Hepatocyte (in vitro differentiated cells): ENCODE measurements around the gene TCN1. TPM values are rescaled to one million over a fixed set of nuclear protein-coding genes. Genes with fewer than 3 reads are reported as not detected.

Source experiments
- DNase-seq: peaks from one replicate; pipeline ENCODE4 v3.0.0-alpha.2; 2016; ENCODE audit warnings: low spot score
- H2AFZ ChIP-seq: fragments of 200-600 bp; sonication (generic); 2 replicates; pipeline ENCODE4 v1.6.0; 2016; ENCODE audit warnings: antibody characterized with exemption, mild to moderate bottlenecking
- H3K27ac ChIP-seq: fragments of 200-600 bp; sonication (generic); 2 replicates; pipeline ENCODE4 v1.5.1; 2016; ENCODE audit warnings: mild to moderate bottlenecking
- H3K27me3 ChIP-seq: fragments of 200-600 bp; sonication (generic); 2 replicates; pipeline ENCODE4 v1.6.1; 2016
- H3K36me3 ChIP-seq: fragments of 200-600 bp; sonication (generic); replicated peaks from 2 replicates; pipeline ENCODE4 v1.5.1; 2016; ENCODE audit warnings: low read depth; ENCODE audit not compliant: insufficient read depth
- H3K4me1 ChIP-seq: fragments of 200-600 bp; sonication (generic); 2 replicates; pipeline ENCODE4 v1.5.1; 2016; ENCODE audit warnings: mild to moderate bottlenecking, moderate library complexity; ENCODE audit not compliant: insufficient read depth
- H3K4me2 ChIP-seq: fragments of 200-600 bp; sonication (generic); 2 replicates; pipeline ENCODE4 v1.6.0; 2016
- H3K4me3 ChIP-seq: fragments of 200-600 bp; sonication (generic); 2 replicates; pipeline ENCODE4 v1.5.1; 2016; ENCODE audit warnings: mild to moderate bottlenecking
- H3K79me2 ChIP-seq: fragments of 200-600 bp; sonication (generic); 2 replicates; pipeline ENCODE4 v1.6.0; 2017; ENCODE audit warnings: mild to moderate bottlenecking
- H3K9me2 ChIP-seq: fragments of 200-600 bp; sonication (generic); replicated peaks from 2 replicates; pipeline ENCODE4 v1.6.0; 2017; ENCODE audit warnings: mild to moderate bottlenecking; ENCODE audit not compliant: insufficient read depth
- H3K9me3 ChIP-seq: fragments of 200-600 bp; sonication (generic); 2 replicates; pipeline ENCODE4 v1.5.1; 2016; ENCODE audit warnings: low read depth, mild to moderate bottlenecking
- H4K20me1 ChIP-seq: fragments of 200-600 bp; sonication (generic); 2 replicates; pipeline ENCODE4 v1.6.0; 2016; ENCODE audit warnings: mild to moderate bottlenecking; ENCODE audit not compliant: insufficient read depth, poor library complexity, severe bottlenecking
- CTCF ChIP-seq: fragments of 200-600 bp; sonication (generic); IDR thresholded peaks from 2 replicates; pipeline ENCODE4 v1.5.1; 2016; ENCODE audit warnings: antibody characterized with exemption, mild to moderate bottlenecking; ENCODE audit not compliant: poor library complexity
- EZH2 ChIP-seq: fragments of 200-600 bp; sonication (generic); IDR thresholded peaks from 2 replicates; pipeline ENCODE4 v1.6.1; 2016; ENCODE audit warnings: antibody characterized with exemption, mild to moderate bottlenecking, borderline replicate concordance
- EZH2phosphoT487 ChIP-seq: fragments of 200-600 bp; sonication (generic); IDR thresholded peaks from one replicate; pipeline ENCODE4 v1.6.1; 2018; ENCODE audit warnings: antibody characterized with exemption, mild to moderate bottlenecking, low read depth, moderate library complexity; ENCODE audit not compliant: unreplicated experiment, severe bottlenecking
- WGBS: methylation state at CpG from one replicate; pipeline ENCODE4 v1.1.6; 2016; ENCODE audit warnings: low lambda C conversion rate; ENCODE audit errors: missing lambda C conversion rate; 5-methylcytosine and 5-hydroxymethylcytosine counted together
- polyA plus RNA-seq: library from polyadenylated mRNA; unstranded; fragments of >200 nt; fragmentation: Nextera tagmentation; extraction: Ambion mirVana; gene quantifications from 2 replicates; pipeline ENCODE4 v1.2.1, GENCODE V29; 2016
- total RNA-seq: library from RNA; depleted of rRNA; stranded (reverse); fragments of >200 nt; gene quantifications from 2 replicates; pipeline ENCODE4 v1.2.3, GENCODE V29; 2014

TCN1 gene
- total and polyA plus RNA-seq, 2 experiments from 2014 or later, result 28.2 to 35.6 TPM

DNA sequence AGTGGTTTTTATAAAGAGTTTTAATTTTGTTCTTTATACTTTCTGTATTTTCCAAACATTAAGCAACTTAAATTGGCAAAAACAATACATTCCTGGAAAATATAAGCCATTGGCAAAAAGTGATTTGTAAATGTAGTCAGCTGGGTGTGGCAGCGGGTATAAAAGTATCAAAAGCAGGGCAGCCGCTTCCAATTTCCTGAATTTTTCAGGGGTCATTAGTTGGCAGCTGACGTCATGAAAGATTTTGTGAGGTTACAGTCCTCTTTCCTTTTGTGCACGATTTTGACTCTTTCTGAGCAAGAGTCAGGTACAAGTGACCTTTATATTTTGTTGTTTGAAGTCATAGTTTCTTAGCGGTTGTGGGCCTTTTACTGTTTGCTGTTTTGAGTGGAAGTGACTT lies 12.3 kb upstream of the TCN1 start, which contains the start of gene OOSP3:
OOSP3 (plus strand) TSS at position 208 of the 400 bp plus-strand sequence; CDS start at position 235, 27 bp downstream.
- Histone ChIP-seq H3K79me2 (no peaks in the 10 kb centered on the region), H4K20me1 (no peaks in the 10 kb centered on the region), H2AFZ (no peak within 1 kb of the TSS), H3K36me3 (no peaks in the 10 kb centered on the region), H3K4me2 (no peak within 1 kb of the TSS), H3K4me1 (peaks cover 7% of the 10 kb centered on the region), H3K27me3 (no peaks in the 10 kb centered on the region), H3K9me3 (no peaks in the 10 kb centered on the region), H3K27ac (no peak within 1 kb of the TSS), H3K9me2 (no peaks in the 10 kb centered on the region), H3K4me3 (no peak within 1 kb of the TSS)
- DNase-seq, result no peak
- TF ChIP-seq EZH2 (no peak), EZH2phosphoT487 (no peak), CTCF (no peak)
- 87% methylated on average over 5 of the region's 5 CpGs for WGBS

DNA sequence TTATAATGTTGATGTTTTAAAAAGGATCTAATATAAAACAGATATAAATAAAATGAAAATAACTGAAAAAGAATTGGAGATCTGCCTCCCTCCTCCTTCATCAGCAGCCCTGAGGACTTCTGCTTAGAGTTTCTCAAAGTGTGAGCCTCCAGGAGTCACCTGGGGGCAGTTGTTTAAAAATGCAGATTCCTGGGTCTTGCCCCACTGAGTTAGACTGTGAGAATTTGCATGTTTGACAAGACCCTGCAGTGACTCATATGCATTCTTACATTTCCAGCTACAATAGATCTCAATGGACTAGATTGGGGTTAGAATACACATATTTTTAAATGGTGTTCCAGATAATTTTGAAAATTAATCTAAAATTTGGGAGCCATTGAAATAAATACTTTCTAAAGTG lies 11.5 kb upstream of the TCN1 start:
- Histone ChIP-seq H3K4me1 (peaks cover 7% of the 10 kb centered on the region), H2AFZ (no peak overlapping the region), H3K4me2 (no peak overlapping the region), H3K79me2 (no peaks in the 10 kb centered on the region), H4K20me1 (no peaks in the 10 kb centered on the region), H3K9me2 (no peaks in the 10 kb centered on the region), H3K27ac (no peak overlapping the region), H3K4me3 (no peak overlapping the region), H3K36me3 (no peaks in the 10 kb centered on the region), H3K9me3 (no peaks in the 10 kb centered on the region), H3K27me3 (no peaks in the 10 kb centered on the region)
- DNase-seq, result no peak
- TF ChIP-seq EZH2 (no peak), EZH2phosphoT487 (no peak), CTCF (no peak)

DNA sequence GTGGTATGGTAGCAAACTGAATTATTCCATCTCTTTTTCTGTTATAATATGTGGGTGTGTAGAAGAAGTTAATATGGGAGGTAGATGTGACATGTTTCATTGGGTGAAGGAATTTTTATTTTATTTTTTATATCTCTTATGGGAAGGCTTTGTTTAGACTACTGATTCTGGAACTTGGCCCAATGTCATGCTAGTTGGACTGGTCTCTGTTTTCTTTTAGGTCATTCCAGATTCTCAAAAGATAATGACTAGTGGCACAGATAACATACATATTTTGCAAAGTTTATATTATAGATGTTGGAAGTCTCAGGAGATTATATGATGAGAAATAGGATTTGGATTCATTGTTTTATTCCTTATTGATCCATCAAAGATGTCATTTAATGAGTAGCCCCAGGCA lies 11.0 kb upstream of the TCN1 start:
- H3K4me2 ChIP-seq, result no peak overlapping the region

More for the DNA sequence above, 11.0 kb upstream of the TCN1 start:
- TF ChIP-seq EZH2phosphoT487 (no peak), EZH2 (no peak), CTCF (no peak)
- H3K79me2 ChIP-seq, result no peaks in the 10 kb centered on the region
- no peaks in the 10 kb centered on the region for H4K20me1 ChIP-seq
- DNase-seq, result no peak
- no peaks in the 10 kb centered on the region for H3K9me2 ChIP-seq
- H3K27me3 ChIP-seq, result no peaks in the 10 kb centered on the region
- H3K4me1 ChIP-seq, result peaks cover 7% of the 10 kb centered on the region
- H3K4me3 ChIP-seq, result no peak overlapping the region
- no peaks in the 10 kb centered on the region for H3K9me3 ChIP-seq
- H2AFZ ChIP-seq, result no peak overlapping the region
- no peak overlapping the region for H3K27ac ChIP-seq
- no peaks in the 10 kb centered on the region for H3K36me3 ChIP-seq
